GM12873 (cell line): ENCODE measurements around the gene BAG3.

ENCODE experiments used
- CTCF ChIP-seq: IDR thresholded peaks from 2 replicates; pipeline ENCODE4 v1.5.1; 2012; ENCODE audit warnings: low read depth, mild to moderate bottlenecking, moderate library complexity, low read length, control low read depth; ENCODE audit not compliant: insufficient read depth; ENCODE audit errors: missing control alignments

Gene BAG3

DNA sequence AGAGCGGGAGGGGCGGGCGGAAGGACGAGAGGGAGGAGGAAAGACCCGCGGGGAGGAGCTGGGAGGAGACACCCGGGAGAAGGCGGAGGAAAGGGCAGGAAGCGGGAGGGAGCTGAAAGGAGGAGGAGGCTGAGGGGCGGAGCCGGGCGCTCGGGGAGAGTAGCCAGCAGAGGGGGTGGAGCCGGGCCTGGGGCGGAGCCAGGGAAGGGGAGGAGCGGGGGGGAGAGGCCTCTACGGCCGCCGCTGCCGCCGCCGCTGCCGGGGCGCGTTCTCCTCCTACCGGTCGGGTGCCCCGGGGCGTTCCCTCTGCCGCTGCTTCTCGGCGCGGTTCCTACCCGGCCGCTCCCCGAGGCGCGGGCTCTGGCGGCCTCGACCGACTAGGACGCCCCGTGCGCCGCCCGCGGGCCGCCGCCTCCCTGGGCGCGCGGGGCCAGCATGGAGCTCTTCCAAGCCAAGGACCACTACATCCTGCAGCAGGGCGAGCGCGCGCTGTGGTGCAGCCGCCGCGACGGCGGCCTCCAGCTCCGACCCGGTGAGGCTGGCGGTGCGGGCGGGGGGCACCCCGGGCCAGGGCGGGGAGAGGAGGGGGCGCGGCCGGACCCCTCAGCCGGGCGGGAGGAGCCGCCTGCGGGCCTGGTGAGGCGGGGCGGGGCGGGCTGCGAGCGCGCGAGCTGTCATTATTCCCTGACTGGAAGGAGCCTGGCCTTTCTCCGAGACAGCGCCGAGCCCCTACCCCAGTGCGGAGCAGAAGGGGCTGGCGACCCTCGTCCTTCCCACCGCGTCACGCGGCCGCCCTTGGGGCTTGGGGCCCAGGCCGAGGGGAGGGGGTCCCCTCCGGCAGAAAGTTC is 74.9 kb downstream of the BAG3 start, which contains the start of gene INPP5F:
TSS of gene INPP5F (plus strand) at position 223 of the 848 bp plus-strand sequence. CDS start at position 436, 213 bp downstream.
- TF ChIP-seq CTCF = no peak

- no peak for TF ChIP-seq CTCF
Observed at GRCh38 chr10:119726676-119727261, 75.6 kb downstream of the BAG3 start.
